ENCODE data around the gene TNS3.

TNS3 gene

DNA sequence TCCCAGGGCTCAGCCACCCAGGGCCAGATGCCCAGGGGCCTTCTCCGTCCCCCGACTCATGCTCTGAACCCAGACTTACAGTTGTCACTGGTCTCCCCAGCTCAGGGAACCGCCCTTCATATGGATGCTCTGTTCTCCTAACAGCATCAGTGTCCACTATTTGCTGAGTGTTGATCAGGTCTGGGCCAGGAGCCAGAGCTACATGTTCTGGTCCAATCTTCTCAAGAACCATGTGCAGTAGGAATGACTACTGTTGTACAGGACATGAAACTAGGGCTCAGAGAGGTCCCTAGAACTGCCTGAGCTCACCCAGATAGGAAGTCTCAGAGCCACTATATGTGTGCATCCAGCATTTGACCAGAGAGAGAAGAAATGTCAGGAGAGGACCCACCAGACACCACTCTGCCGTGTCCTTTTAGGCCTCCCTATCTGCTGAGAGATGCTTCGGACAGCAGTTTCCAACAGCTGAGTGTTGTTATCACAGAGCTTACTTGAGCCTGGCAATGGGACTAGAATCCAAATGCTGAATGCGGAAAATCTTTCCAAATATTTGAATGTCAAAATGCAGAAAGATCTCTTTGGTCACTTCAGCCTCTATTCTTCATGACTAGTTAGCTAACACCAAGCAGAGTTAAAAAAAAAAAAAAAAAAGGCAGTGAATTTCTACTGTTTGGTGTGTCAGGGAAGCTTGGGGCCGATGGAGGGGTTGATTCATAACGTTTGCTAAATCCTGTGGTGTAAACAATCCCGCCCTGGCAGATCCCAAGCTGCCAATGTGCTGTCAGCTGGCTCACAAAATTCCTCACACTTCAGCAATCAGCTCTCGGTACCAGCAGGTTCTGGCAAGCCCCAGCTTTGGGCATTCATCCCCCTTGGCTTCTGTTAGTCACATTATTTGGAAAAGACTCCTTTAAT lies 246.1 kb downstream of the TNS3 start:
- DNase-seq, result no peak

DNA sequence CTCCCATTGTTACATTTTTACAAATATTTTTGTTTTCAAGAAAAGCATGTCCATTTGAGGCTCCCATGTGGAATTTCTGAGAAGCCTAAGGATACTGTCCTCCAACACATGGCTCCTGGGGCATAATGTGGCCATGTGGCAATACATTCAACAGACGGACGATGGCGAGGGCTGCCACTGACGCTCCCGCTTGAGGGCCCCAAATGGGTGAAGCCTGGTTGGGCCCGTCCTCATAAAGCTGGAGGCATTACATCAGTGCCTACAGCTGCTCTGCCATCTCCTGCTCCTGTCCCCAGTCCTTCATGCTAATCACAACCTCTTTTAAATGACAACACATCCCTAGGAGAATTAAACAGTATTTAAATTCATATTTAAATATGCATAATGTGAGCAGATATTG lies 246.8 kb downstream of the TNS3 start:
- DNase-seq, result no peak

DNA sequence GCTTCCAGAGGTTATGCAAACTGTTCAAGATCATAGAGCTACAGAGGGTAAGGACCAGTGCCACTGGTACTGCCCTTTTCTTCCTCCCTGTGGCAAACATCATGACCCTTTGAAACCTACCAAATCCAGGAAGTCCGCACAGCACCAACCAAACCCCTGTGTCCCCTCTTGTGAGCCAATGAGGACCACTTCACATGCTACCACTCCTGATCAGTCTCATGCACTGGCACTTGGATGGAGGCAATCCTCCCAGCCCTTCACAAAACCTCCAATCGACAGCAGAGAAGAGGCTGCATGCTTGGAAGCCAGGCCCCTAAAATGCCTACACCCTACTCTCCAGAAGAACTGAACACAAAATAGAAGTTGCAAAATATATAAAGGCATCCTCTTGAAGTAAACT lies 248.0 kb downstream of the TNS3 start:
- DNase-seq, result no peak

DNA sequence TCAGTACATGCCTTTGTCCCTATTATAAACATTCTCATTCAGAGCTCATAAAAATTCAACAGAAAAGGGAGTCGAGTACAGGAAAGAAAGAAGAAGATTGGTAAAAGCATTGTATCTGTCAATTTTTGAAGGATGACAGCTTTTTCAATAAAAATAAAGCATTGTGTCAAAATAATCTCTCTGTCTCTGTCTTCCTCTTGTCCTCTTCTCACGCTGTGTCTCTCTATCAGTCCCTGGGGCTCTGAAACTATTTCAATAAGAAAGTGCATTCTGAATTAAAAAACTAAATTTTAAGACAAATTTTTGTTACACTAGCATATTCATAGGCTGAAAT lies 248.4 kb downstream of the TNS3 start:
- DNase-seq, result no peak

DNA sequence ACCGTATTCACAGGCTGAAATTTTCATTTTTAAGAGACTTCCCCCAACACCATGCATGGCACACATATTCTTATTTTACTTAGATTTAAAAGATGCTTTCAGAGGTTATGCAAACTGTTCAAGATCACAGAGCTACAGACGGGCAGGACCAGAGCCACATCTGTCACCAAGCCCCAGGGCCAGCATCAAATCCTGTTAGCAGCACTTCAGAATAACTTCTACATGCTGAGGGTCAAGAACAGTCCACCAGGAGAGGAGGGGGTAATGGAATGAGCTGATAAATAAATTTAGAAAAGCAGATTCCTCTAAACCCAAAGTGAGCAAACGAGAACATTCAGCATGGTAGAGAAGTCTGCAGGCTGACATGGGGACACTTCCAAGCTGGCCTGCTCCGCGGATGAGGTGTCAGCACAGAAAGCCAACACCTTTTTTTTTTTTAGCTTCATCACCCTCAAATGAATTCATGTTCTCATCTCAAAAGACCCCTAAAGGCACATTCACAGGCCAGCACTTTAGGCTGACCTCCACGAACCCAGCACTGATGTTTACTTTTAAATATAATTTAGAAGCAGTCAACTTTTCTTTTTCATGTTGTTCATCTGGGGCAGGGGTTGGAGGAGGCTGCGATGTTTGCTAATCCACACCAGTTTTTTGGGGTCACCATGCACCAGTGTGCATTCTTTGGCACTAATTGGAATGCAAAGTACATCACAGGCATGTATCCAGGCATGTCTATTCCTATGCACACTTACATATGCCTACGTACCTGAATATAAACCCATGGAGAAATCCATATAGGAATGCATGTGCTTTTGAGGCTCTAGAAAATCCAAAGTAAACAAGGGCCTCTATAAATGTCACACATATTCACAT lies 249.0 kb downstream of the TNS3 start:
- no peak for DNase-seq

DNA sequence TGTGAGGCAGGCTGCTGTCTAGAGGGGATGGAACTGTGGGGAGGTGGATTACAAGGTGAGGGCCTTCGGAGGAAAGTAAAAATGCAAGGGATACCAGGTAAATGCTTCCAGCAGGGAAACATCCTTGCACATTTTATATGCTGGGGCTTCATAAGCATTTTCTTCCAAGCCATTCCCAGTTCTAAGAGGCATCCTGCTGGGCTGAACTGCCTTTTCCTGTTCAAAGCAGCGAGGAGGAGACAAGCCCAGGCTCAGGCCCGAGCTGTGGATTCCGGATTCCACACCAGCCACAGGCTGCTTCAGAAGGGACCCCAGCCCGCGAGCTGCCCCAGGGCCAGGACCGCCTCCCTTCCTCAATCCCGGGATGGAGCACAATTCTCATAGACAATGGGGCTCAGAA lies 249.7 kb downstream of the TNS3 start:
- DNase-seq, result no peak

DNA sequence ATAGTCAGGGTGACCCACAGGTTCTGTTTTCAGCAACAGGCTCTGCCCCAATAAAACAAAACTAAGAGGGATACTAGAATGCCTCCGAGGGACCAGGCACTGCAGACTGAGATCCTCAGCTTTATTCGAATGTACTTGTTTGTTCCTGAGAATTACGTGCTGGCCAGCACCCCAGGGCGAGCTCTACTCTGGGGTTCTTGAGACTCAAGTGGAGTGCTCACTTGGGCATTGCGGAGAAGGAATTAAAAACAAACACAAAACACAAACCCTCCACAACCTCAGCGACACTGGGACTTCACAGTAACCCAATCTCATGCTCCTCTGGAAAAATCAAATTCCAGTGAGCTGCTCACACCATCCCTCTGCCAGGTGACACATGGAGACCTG lies 250.7 kb downstream of the TNS3 start:
- no peak for DNase-seq

DNA sequence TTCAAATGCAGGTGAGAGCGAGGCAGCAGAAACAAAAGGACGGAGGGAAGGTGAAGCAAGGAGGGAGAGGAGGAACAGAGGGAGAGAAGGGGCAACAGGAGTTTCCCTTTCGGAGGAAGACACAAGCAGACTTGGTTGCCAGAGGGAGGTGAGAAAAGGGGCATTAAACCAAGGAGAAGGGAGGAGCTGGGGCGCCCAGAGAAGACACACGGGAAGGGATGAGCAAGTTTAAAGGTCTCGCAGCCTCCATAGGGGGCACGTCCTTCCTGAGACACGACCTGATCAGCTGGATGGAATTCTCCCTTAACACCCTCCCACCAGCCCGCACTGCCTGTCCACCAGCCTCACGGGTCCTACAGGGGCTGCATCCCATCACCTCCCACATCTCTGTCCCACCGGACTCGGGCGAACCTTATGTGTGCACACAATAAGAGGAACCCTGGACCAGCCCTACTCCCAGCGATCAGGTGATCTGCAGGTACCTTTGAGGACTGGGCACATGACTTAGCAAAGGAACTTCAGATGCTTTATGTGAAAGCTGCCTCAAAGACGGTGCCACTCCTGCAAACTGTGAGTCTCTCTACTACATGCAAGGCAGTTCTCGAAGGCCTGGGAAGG lies 251.2 kb downstream of the TNS3 start:
- no peak for DNase-seq

DNA sequence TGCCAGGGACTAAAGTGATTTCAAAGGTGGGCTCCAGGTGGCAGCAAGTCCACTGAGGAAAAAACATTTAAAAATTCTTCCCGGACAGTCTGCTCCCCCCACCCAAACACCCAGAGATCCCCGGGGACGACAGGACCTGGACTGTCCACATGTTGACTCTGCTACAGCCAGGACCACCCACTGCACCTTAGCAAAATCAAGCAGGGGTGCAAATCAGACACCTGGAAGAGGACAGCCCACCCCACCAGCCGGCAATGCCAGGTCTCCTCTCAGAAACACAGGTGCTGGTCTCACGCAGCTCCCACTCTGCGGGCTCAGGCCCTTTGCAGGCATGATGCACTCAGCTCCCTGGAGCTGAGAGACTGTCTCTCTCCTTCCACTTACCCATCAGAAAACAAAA lies 251.9 kb downstream of the TNS3 start:
- no peak for DNase-seq

DNA sequence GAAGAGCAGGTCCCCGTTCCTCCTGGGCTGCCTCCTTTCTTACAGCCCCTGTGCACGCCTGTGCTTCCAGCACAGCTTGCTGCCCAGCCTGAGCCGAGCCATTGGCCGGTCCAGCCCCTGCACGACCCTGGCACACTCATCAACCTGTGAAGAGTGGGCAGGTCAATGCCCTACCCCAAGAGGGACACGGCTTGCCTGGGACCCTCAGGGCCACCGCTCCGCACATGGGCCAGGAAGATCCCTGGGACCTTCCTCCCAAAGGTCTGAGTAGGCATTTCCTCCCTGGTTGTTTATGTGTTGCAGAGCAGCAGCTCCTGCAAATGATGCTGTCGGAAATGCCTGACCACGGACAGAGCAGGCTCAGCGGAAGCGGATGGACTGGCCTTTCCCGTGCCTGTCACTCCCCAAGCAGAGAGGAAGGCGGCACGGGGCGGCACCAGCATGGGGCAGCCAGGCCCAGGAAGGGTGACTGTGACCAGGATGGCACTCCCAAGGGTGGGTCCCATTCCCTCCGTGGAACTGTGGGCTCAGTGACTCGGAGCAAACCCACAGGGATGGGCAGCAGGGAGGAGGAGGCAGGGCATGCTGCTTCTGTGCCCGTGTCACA lies 252.5 kb downstream of the TNS3 start:
- no peak for DNase-seq

DNA sequence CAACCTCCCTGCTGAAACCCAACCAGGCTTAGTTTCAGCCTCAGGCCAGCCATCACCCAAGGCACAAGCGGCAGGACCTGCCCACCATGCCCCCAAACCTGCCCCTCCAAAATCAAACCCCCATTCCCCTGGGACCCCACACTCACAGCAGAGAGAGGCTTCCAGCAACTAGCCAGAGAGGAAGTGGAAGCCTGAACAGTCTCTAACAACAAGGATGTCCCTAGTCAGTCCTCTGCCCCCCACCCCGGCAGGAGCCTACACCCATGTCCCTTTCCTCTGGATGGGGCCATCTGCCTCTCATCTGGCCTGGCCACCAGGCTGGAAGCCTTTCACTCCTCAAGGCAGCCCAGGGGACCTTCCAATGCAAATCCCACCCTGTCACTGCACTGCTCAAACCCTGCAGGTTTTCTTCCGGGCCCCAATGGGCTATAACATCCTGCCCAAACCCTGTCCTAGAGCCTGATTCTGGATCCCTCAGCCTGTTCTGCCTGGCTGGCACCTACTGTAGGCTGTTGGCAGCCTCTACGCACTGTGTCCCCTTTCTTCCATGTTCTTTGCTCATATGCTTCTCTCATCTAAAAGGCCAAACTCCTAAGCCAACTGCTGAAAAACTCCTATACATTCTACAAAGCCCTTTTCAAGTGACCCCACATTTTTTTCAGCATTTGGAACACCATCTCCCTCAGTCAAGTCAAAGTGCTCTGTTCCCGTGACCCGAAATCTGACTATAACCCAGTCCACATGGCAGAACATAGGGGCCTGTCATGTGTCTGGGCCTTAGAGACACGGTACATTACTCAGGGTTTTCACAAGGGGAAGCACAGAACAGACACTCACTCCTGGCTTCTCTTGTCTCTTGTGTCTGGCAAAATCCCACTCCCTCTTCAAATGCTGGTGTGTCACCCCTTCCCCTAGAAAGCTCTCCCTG lies 253.3 kb downstream of the TNS3 start:
- no peak for DNase-seq

DNA sequence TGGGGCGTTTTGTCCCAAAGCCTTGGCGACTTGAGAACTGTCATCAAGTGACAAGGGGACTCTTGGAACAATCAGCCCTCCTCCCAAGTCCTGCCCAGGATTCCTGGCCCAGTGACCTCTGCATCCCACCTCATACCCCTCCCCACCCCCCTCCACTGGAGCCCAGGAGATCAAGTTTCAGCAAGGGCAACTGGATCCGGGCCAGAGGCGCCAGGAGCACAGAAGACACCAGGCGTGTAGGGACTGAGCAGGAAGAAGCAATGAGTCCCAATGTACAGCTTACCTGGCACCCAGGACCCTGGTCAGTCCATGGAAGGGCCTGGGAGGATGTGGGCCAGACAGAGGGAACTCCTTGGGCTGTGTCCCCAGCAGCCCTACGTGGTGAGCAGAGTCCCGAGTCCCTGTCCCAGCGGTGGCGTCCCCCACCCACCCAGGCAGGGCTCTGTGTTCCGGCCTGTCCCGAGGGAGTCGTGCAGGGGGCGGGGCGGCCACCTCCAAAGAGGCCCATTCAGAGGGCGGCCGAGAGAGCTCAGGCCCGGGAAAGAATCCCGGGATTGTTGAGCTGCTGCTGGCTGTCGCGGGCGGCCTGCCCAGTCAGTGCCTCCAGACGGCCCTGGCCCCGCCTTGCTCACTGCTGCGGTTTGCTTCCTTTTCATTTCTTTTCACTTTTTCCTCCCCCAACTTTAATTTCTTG lies 254.1 kb downstream of the TNS3 start:
- DNase-seq, result no peak

DNA sequence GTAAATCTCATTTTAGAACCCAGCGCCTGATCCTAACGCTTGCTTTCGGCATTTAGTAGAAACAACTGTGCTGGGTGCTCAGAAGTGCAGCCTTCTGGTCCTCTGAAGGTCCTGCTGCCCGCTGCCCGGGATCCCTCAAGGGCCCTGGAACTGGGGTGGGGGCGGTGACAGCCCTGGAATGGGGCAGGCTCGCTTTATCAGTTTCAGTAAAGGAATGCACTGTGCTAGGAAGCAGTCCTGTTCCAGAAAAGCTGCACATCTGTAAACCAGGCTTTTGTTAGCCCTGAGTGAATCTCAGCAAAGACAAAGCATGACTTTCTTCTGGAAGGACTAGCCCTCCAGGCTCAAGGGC lies 254.6 kb downstream of the TNS3 start:
- DNase-seq, result no peak

DNA sequence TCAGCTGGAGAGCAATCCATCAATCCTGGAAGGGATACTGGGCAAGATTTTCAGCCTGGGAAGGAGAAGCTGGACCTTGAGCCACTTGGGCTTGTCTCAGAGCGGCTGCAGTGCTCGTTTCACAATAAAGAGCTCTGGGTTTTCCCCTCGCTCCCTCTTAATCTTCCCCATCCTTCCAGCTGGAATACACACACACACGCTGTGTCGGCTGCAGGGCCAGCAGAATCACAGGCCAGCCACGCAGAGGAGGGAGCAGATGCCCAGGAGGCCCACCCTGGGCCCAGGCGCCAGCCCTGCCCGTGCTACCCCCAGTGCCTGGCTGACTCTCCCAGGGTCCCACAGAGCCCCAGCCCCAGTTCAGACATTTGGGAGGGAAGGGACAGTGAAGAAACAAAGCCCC lies 255.1 kb downstream of the TNS3 start:
- DNase-seq, result no peak

DNA sequence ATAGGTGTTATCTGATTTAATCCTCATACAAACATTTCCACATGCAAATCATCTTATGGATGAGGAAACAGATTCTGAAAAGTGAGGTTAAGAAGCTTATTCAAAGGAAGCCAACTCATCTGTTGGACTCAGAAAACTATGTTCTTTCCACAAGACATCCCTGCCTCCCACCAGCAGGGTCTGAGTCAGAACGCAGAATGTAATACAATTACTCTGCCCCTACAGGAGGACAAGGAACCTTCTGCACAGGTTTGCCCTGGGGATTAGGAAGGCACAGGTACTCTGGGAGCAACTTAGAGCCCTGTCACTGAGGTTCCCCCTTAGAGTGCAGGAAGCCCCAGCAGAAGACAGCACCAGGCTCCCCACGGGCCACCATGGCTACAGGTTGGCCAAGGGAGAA lies 255.7 kb downstream of the TNS3 start:
- no peak for DNase-seq

DNA sequence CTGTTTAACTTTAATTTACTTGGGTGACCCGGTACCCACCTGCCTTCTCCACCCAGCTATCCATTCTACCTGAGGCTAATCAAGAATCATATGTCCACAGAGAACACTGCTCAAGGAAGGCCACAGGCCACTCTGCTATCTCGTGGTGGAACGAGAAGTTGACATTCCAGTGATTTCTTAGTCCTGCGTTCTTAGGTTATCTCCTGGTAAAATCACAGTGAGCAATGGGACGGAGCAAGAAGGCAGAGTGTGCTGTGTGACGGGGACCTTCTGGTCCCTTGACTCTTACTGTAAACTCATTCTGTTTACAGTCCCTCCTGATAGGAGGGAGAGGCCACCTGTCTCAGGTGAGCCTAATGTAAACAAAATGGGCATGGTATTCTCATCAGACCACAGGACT lies 256.6 kb downstream of the TNS3 start:
- DNase-seq, result no peak

DNA sequence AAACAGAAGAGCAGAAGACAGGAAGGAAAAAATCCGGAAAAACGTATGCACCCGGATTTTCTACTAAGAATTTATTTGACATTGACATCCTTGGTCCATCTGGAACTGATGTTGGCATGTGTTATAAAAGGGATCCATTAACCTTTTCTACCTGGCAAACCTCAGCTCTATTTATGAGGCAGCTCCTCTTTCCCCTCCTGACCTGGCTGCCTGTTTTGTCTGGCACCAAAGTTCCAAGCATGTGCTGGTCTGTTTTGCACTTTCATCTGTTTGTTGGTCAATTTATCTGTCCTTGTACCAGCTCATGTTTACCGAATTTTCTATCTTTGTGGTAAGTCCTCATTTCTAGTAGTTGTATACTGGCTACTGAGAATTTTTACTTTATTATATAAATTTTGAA lies 258.0 kb downstream of the TNS3 start:
- no peak for DNase-seq

DNA sequence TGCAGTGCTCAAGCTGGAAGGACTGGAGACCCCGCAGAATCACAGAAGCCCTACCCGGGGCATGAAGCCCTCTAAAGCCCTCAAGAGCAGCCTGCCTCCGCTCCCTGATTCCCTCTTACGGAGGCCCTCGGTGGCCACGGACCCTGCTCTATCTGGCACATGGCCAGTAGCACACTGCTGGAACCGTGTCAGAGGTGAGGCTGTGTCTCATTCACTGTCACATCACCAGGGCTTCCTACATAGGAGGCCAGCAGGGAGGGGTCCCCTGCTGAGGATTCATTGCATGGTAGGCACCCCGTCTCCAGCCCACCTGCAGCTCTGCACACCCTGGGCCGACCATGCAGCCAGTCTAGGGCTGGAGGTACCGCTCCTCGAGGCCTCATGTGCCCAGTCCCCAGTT lies 259.2 kb downstream of the TNS3 start:
- DNase-seq, result no peak

DNA sequence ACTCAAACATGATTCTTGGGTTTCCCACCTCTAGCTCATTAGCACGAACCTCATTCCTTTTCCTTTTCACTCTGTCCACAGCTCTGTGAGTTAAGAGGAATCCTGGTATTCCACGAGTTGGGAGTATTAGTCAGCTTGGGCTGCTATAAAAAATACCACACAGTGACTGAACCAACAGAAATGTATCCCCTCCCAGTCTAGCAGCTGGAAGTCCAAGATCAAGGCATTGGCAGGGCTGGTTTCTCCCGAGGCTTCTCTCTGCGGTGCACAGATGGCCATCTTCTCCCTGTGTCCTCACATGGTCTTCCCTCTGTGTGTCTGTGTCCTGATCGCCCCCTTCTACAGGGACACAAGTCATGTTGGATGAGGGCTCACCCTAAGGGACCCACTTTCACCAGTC lies 261.6 kb downstream of the TNS3 start:
- no peak for DNase-seq

DNA sequence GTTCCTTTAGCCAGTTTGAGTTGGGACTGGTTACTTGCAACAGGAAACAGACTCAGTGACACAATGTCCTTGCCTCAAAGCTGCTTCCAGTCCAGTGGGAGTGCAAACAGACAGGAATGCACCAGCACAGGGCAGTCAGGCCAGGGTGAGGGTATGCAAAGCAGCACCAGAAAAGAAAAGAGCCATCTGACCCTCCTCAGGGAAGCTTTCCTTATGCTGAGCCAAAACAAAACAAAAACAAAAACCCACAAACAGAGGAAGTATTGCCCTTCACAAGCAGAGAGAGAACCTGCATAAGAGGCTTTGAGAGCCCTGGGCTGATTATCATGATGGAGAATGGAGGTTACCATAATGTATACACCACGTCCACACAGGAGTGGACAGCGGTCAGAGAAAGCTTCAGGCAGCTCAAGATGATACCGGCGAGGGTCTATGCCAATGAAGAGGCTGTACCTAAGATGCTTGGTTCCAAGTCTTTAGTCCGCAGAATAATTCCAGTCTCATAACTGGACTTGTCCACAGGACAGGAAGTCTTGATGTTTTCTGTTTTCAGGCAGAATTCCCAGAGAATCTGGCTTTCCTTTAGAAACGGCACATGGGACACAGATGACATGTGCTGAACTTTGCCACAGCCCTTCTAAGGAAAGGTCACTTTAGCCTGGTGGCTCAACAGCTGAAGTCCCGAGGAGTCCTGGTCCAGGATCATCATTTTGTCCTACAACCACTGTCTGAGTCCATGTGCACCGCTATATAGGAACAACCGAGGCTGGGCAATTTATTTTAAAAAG lies 263.3 kb downstream of the TNS3 start:
- peak; percentile 32 for DNase-seq

DNA sequence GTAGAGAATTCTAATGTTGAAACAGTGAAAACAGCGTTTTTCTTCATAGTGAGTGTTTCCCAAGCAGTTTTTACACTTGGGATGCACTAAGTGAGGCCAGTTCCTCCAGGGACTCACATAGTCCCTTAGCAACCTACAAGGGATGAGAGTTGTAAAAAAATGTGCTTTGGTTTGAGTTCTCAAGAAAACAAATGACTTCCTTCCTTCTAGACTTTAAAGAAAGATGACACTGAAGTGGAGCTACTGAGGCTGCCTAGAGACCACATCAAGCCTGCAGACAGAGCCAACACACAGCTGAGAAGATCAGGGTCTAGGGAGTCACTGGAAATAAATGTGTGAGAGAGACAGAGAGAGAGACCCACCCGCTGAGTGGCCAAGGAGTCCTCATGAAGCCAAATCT lies 264.4 kb downstream of the TNS3 start:
- no peak for DNase-seq
